ENCODE measurements around the gene MDGA2.

GRCh38 chr14:47270715-47271114 is 404.7 kb downstream of the MDGA2 start:
- no peak for TF ChIP-seq CTCF (IDR thresholded peaks at IDR 0.05)
- TF ChIP-seq POLR2A (IDR thresholded peaks at IDR 0.05): no peak

Data from Peyer's patch (tissue), 4 donors.